ENCODE measurements around the gene VPS33B.

DNA sequence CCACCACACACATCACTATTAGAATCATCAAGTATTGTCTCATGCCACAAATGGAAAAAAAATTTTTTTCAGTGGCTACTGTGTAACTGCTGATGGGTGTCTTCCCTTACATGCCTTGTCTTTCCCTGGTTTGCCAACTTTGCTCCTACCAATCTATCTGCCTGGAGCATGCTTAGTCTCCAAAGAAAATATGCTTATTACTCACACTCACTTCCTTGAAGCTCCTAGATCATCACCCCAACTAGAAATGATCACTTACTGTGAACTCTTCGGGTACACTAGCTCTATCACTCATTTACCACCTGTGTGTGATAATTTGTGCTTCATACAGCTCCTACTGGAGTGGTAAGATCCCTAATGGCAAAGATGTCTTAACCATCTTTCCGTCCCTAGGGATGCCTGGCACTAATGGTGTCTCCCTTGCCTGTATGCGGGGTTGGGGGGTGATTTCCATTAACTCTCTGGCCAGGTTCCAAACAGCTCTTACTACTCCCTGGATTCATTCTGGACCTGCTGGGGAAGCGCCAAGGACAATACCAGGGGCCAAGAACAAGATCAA lies 799 bp downstream of the VPS33B start:
- TF ChIP-seq ZSCAN30 (CRISPR knock-in tag; IDR thresholded peaks at IDR 0.05) (no peak), ZNF644 (CRISPR knock-in tag; IDR thresholded peaks at IDR 0.05; ENCODE audit: low read depth) (no peak), GATAD1 (CRISPR knock-in tag; IDR thresholded peaks at IDR 0.05) (no peak), CREB1 (IDR thresholded peaks at IDR 0.05) (no peak), CREB1 (CRISPR knock-in tag; IDR thresholded peaks at IDR 0.05) (no peak), ZNF282 (IDR thresholded peaks at IDR 0.05; ENCODE audit: partially characterized antibody) (no peak), FIP1L1 (IDR thresholded peaks at IDR 0.05; ENCODE audit: borderline replicate concordance, insufficient read depth, low read depth, low read length) (no peak), DNMT1 (CRISPR knock-in tag; IDR thresholded peaks at IDR 0.05) (no peak), MTF1 (CRISPR knock-in tag; IDR thresholded peaks at IDR 0.05) (no peak)
- TF ChIP-seq, protein P1, sequence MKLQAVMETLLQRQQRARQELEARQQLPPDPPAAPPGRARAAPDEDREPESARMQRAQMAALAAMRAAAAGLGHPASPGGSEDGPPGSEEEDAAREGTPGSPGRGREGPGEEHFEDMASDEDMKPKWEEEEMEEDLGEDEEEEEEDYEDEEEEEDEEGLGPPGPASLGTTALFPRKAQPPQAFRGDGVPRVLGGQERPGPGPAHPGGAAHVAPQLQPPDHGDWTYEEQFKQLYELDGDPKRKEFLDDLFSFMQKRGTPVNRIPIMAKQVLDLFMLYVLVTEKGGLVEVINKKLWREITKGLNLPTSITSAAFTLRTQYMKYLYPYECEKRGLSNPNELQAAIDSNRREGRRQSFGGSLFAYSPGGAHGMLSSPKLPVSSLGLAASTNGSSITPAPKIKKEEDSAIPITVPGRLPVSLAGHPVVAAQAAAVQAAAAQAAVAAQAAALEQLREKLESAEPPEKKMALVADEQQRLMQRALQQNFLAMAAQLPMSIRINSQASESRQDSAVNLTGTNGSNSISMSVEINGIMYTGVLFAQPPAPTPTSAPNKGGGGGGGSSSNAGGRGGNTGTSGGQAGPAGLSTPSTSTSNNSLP (IDR thresholded peaks at IDR 0.05; ENCODE audit: low read depth, low read length) = no peak
- TF ChIP-seq, protein P2, sequence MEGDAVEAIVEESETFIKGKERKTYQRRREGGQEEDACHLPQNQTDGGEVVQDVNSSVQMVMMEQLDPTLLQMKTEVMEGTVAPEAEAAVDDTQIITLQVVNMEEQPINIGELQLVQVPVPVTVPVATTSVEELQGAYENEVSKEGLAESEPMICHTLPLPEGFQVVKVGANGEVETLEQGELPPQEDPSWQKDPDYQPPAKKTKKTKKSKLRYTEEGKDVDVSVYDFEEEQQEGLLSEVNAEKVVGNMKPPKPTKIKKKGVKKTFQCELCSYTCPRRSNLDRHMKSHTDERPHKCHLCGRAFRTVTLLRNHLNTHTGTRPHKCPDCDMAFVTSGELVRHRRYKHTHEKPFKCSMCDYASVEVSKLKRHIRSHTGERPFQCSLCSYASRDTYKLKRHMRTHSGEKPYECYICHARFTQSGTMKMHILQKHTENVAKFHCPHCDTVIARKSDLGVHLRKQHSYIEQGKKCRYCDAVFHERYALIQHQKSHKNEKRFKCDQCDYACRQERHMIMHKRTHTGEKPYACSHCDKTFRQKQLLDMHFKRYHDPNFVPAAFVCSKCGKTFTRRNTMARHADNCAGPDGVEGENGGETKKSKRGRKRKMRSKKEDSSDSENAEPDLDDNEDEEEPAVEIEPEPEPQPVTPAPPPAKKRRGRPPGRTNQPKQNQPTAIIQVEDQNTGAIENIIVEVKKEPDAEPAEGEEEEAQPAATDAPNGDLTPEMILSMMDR (CRISPR knock-in tag; IDR thresholded peaks at IDR 0.05) = no peak
